Neural cell (in vitro differentiated cells): ENCODE data around the gene TFB1M. TPM values are rescaled to one million over a fixed set of nuclear protein-coding genes. Genes with fewer than 3 reads are reported as not detected.

Source experiments
- H2AFZ ChIP-seq: fragments of 200-600, 300-800 bp; sonication (generic), shearing (Covaris generic); 2 replicates; pipeline ENCODE4 v1.6.0; 2014; ENCODE audit warnings: low read depth, mild to moderate bottlenecking, antibody characterized with exemption, low read length, moderate library complexity
- H3F3A ChIP-seq: fragments of 200-600 bp; shearing (Covaris generic); 2 replicates; pipeline ENCODE4 v1.6.1; 2016; ENCODE audit warnings: mild to moderate bottlenecking, moderate library complexity, mixed read lengths, antibody characterized with exemption, low read length; ENCODE audit not compliant: insufficient read depth, poor library complexity, severe bottlenecking
- H3K27ac ChIP-seq: fragments of 200-600, 300-800 bp; sonication (generic), shearing (Covaris generic); 2 replicates; pipeline ENCODE4 v1.5.1; 2014; ENCODE audit warnings: mild to moderate bottlenecking, low read length, moderate library complexity
- H3K27me3 ChIP-seq: fragments of 300-800, 200-600 bp; sonication (generic), shearing (Covaris generic); 2 replicates; pipeline ENCODE4 v1.6.0; 2014; ENCODE audit warnings: mild to moderate bottlenecking, low read depth, low read length, moderate library complexity; ENCODE audit not compliant: insufficient read depth
- H3K36me3 ChIP-seq: fragments of 300-800, 200-600 bp; sonication (generic), shearing (Covaris generic); 2 replicates; pipeline ENCODE4 v1.5.1; 2014; ENCODE audit warnings: mild to moderate bottlenecking, antibody characterized with exemption, low read length, moderate library complexity; ENCODE audit not compliant: insufficient read depth
- H3K4me2 ChIP-seq: fragments of 300-800, 200-600 bp; sonication (generic), shearing (Covaris generic); 2 replicates; pipeline ENCODE4 v1.6.0; 2014; ENCODE audit warnings: mild to moderate bottlenecking, low read length
- H3K4me3 ChIP-seq: fragments of 300-800, 200-600 bp; sonication (generic), shearing (Covaris generic); 2 replicates; pipeline ENCODE4 v1.5.1; 2014; ENCODE audit warnings: mild to moderate bottlenecking, low read length, moderate library complexity
- H3K79me2 ChIP-seq: fragments of 200-600 bp; shearing (Covaris generic); replicated peaks from 2 replicates; pipeline ENCODE4 v1.6.0; 2014; ENCODE audit warnings: mild to moderate bottlenecking, low read length, moderate library complexity; ENCODE audit not compliant: insufficient read depth
- H3K9ac ChIP-seq: fragments of 300-800, 200-600 bp; sonication (generic), shearing (Covaris generic); 2 replicates; pipeline ENCODE4 v1.6.1; 2016; ENCODE audit warnings: mild to moderate bottlenecking, low read length, mixed read lengths
- H3K9me2 ChIP-seq: fragments of 200-600 bp; shearing (Covaris generic); 2 replicates; pipeline ENCODE4 v1.6.1; 2016; ENCODE audit warnings: mild to moderate bottlenecking, low read length, mixed read lengths; ENCODE audit not compliant: insufficient read depth
- H3K9me3 ChIP-seq: fragments of 200-600, 300-800 bp; sonication (generic), shearing (Covaris generic); 2 replicates; pipeline ENCODE4 v1.6.1; 2016; ENCODE audit warnings: mild to moderate bottlenecking, mixed run types, low read length, moderate library complexity, mixed read lengths
- H4K20me1 ChIP-seq: fragments of 200-600 bp; shearing (Covaris generic); 2 replicates; pipeline ENCODE4 v1.6.1; 2016; ENCODE audit warnings: mild to moderate bottlenecking, mixed run types; ENCODE audit not compliant: insufficient read depth
- CTCF ChIP-seq: fragments of 450-650 bp; IDR thresholded peaks from 2 replicates; pipeline ENCODE4 v1.5.1; 2014; ENCODE audit warnings: antibody characterized with exemption, mild to moderate bottlenecking, moderate library complexity; ENCODE audit not compliant: poor library complexity, severe bottlenecking
- EP300 ChIP-seq: fragments of 450-650 bp; conservative IDR thresholded peaks from 2 replicates; pipeline ENCODE4 v1.6.1; 2014; ENCODE audit warnings: antibody characterized with exemption, mild to moderate bottlenecking, moderate library complexity; ENCODE audit not compliant: poor library complexity, severe bottlenecking
- EZH2 ChIP-seq: fragments of 200-600, 300-800 bp; shearing (Covaris generic), sonication (generic); IDR thresholded peaks from 2 replicates; pipeline ENCODE4 v1.6.1; 2014; ENCODE audit warnings: antibody characterized with exemption, low read length, borderline replicate concordance, mild to moderate bottlenecking; ENCODE audit not compliant: insufficient read depth, poor library complexity, severe bottlenecking
- MXI1 ChIP-seq: fragments of 450-650 bp; conservative IDR thresholded peaks from 2 replicates; pipeline ENCODE4 v1.6.1; 2014; ENCODE audit warnings: antibody characterized with exemption, mild to moderate bottlenecking; ENCODE audit not compliant: poor library complexity, severe bottlenecking
- POLR2AphosphoS5 ChIP-seq: IDR thresholded peaks from 2 replicates; pipeline ENCODE4 v1.6.1; 2012
- RAD21 ChIP-seq: fragments of 450-650 bp; conservative IDR thresholded peaks from 2 replicates; pipeline ENCODE4 v1.6.1; 2014; ENCODE audit warnings: antibody characterized with exemption, mild to moderate bottlenecking, moderate library complexity
- REST ChIP-seq: IDR thresholded peaks from 2 replicates; pipeline ENCODE4 v1.6.1; 2012; ENCODE audit warnings: borderline replicate concordance
- SMC3 ChIP-seq: fragments of 450-650 bp; conservative IDR thresholded peaks from 2 replicates; pipeline ENCODE4 v1.6.1; 2014; ENCODE audit warnings: antibody characterized with exemption, mild to moderate bottlenecking, moderate library complexity; ENCODE audit not compliant: poor library complexity
- TAF1 ChIP-seq: IDR thresholded peaks from 2 replicates; pipeline ENCODE4 v1.6.1; 2012; ENCODE audit warnings: low read depth
- polyA plus RNA-seq: library from polyadenylated mRNA; depleted of rRNA; stranded (reverse); fragments of >200 nt; gene quantifications from 2 replicates; pipeline ENCODE4 v1.2.3, GENCODE V29; 2014

The TFB1M gene
- polyA plus RNA-seq, 1 donor from 2014 or later = 15.5 TPM

GRCh38 chr6:155247618-155248007, 66.7 kb downstream of the TFB1M start:
- H3K9me3 ChIP-seq = no peaks in the 10 kb centered on the region
- H3K4me2 ChIP-seq = no peak overlapping the region
- H3K36me3 ChIP-seq = peaks cover 8% of the 10 kb centered on the region
- no peaks in the 10 kb centered on the region for H3K79me2 ChIP-seq
- H4K20me1 ChIP-seq = no peaks in the 10 kb centered on the region
- H3K4me3 ChIP-seq = no peak overlapping the region
- no peaks in the 10 kb centered on the region for H3F3A ChIP-seq
- no peaks in the 10 kb centered on the region for H3K9me2 ChIP-seq
- no peaks in the 10 kb centered on the region for H3K27me3 ChIP-seq
- no peak overlapping the region for H2AFZ ChIP-seq
- TF ChIP-seq TAF1 (no peak), MXI1 (no peak), CTCF (no peak), POLR2AphosphoS5 (no peak), EP300 (no peak), REST (no peak), SMC3 (no peak), RAD21 (no peak), EZH2 (no peak)
- H3K9ac ChIP-seq = no peak overlapping the region
- H3K27ac ChIP-seq = no peak overlapping the region

GRCh38 chr6:155246825-155247224, 67.5 kb downstream of the TFB1M start:
- Histone ChIP-seq H3K4me3 (no peak overlapping the region), H3F3A (no peaks in the 10 kb centered on the region), H2AFZ (no peak overlapping the region), H3K4me2 (no peak overlapping the region), H3K36me3 (peaks cover 8% of the 10 kb centered on the region), H3K79me2 (no peaks in the 10 kb centered on the region), H3K27me3 (no peaks in the 10 kb centered on the region), H3K9ac (no peak overlapping the region), H3K9me3 (no peaks in the 10 kb centered on the region), H3K9me2 (no peaks in the 10 kb centered on the region), H4K20me1 (no peaks in the 10 kb centered on the region), H3K27ac (no peak overlapping the region)
- no peak for TF ChIP-seq RAD21
- no peak for TF ChIP-seq EP300
- no peak for TF ChIP-seq POLR2AphosphoS5
- TF ChIP-seq SMC3 = no peak
- no peak for TF ChIP-seq MXI1
- TF ChIP-seq TAF1 = no peak
- TF ChIP-seq EZH2 = no peak
- no peak for TF ChIP-seq CTCF
- TF ChIP-seq REST = no peak
